Endothelial cell of umbilical vein (primary cell): ENCODE data around the gene TTI1. TPM values are rescaled to one million over a fixed set of nuclear protein-coding genes. Genes with fewer than 3 reads are reported as not detected.

ENCODE experiments used
- BruUV-seq: library from RNA; stranded (reverse); fragments of 400-500 nt; replicated peaks from 2 replicates; lab custom pipeline; 2021; lab: Mats Ljungman, UMichigan
- CTCF ChIA-PET: fragments of 300-600, 350-600 bp; sonication (Branson Sonifier 250); formaldehyde crosslinking; loops from one replicate; lab custom pipeline; 2021; ENCODE audit warnings: antibody characterized with exemption, inconsistent platforms; lab: Charles Lee
- POLR2A ChIA-PET: fragments of 300-600, 350-600 bp; sonication (Branson Sonifier 250); formaldehyde crosslinking; loops from one replicate; lab custom pipeline; 2021; ENCODE audit warnings: antibody characterized with exemption, inconsistent platforms; lab: Charles Lee
- DNase-seq: peaks from one replicate; pipeline ENCODE4 v3.0.0-alpha.2; 2011; ENCODE audit warnings: low read depth, low spot score
- FAIRE-seq: peaks from 2 replicates; lab custom pipeline; 2011; peaks lifted over from hg19 to GRCh38; lab: Jason Lieb, UNC
- H2AFZ ChIP-seq: 2 replicates; pipeline ENCODE4 v1.6.0; 2012; ENCODE audit warnings: low read depth, low read length, control low read depth, inconsistent platforms
- H3K27ac ChIP-seq: 2 replicates; pipeline ENCODE4 v1.5.1; 2011; ENCODE audit warnings: low read depth, mild to moderate bottlenecking, control low read depth, low read length, moderate library complexity; ENCODE audit not compliant: insufficient read depth
- H3K27me3 ChIP-seq, 2 experiments: 2 replicates each; pipeline versions ENCODE4 v1.6.0 to v1.6.1; 2011; ENCODE audit warnings: low read length in 2 of 2, mixed read lengths in 1 of 2; ENCODE audit not compliant: control insufficient read depth in 2 of 2, insufficient read depth in 2 of 2
- H3K36me3 ChIP-seq, 2 experiments: 2 replicates in 1 of 2; 3 replicates in 1 of 2; pipeline ENCODE4 v1.5.1; 2011; ENCODE audit warnings: low read length in 2 of 2, mild to moderate bottlenecking in 1 of 2, moderate library complexity in 1 of 2; ENCODE audit not compliant: control insufficient read depth in 2 of 2, insufficient read depth in 2 of 2; ENCODE audit errors: extremely low read depth in 1 of 2
- H3K4me1 ChIP-seq: 3 replicates; pipeline ENCODE4 v1.5.1; 2011; ENCODE audit warnings: mild to moderate bottlenecking, low read length; ENCODE audit not compliant: control insufficient read depth, insufficient read depth; ENCODE audit errors: extremely low read depth
- H3K4me2 ChIP-seq: 2 replicates; pipeline ENCODE4 v1.6.1; 2011; ENCODE audit warnings: low read length, control low read depth, mixed read lengths; ENCODE audit not compliant: insufficient read depth
- H3K4me3 ChIP-seq, 3 experiments: fragments of 200-600 bp in 1 of 3; sonication (generic), shearing (Covaris generic) in 1 of 3; replicated peaks in 1 of 3; 2 replicates each; pipeline ENCODE4 v1.5.1; 2011 to 2016; ENCODE audit warnings: control low read depth in 3 of 3, low read length in 3 of 3, mild to moderate bottlenecking in 2 of 3, inconsistent platforms in 1 of 3, low read depth in 1 of 3, moderate library complexity in 1 of 3; ENCODE audit not compliant: insufficient read depth in 1 of 3
- H3K79me2 ChIP-seq: 2 replicates; pipeline ENCODE4 v1.6.0; 2012; ENCODE audit warnings: low read length, inconsistent platforms; ENCODE audit not compliant: control insufficient read depth, insufficient read depth
- H3K9ac ChIP-seq: replicated peaks from 2 replicates; pipeline ENCODE3; 2011; ENCODE audit warnings: low read length, control low read depth; ENCODE audit not compliant: insufficient read depth; ENCODE audit errors: extremely low read depth
- H3K9me1 ChIP-seq: replicated peaks from 3 replicates; pipeline ENCODE4 v1.6.0; 2011; ENCODE audit warnings: mild to moderate bottlenecking, low read length; ENCODE audit not compliant: control insufficient read depth, insufficient read depth; ENCODE audit errors: extremely low read depth
- H3K9me3 ChIP-seq: replicated peaks from 2 replicates; pipeline ENCODE4 v1.5.1; 2012; ENCODE audit warnings: low read length, inconsistent platforms; ENCODE audit not compliant: control insufficient read depth, insufficient read depth
- H4K20me1 ChIP-seq: replicated peaks from 2 replicates; pipeline ENCODE3; 2011; ENCODE audit warnings: mild to moderate bottlenecking, low read length; ENCODE audit not compliant: control insufficient read depth, insufficient read depth; ENCODE audit errors: extremely low read depth
- CTCF ChIP-seq, 2 donors: IDR thresholded peaks; 1 replicate in 1 of 2; 2 replicates in 1 of 2; pipeline ENCODE4 v1.5.1; 2011; ENCODE audit warnings: low read length in 2 of 2, mild to moderate bottlenecking in 2 of 2, moderate library complexity in 2 of 2, control low read depth in 1 of 2, inconsistent platforms in 1 of 2, low read depth in 1 of 2; ENCODE audit not compliant: insufficient read depth in 1 of 2; ENCODE audit errors: extremely low read depth in 1 of 2
- EZH2 ChIP-seq: IDR thresholded peaks from 2 replicates; pipeline ENCODE4 v1.6.1; 2012; ENCODE audit warnings: borderline replicate concordance, low read depth, mild to moderate bottlenecking, moderate library complexity, low read length, inconsistent platforms; ENCODE audit not compliant: severe bottlenecking
- FOS ChIP-seq: IDR thresholded peaks from 2 replicates; pipeline ENCODE4 v1.6.1; 2011; ENCODE audit warnings: mild to moderate bottlenecking, low read length, moderate library complexity, borderline replicate concordance; ENCODE audit not compliant: insufficient read depth
- GATA2 ChIP-seq: IDR thresholded peaks from 2 replicates; pipeline ENCODE4 v1.7.0; 2011; ENCODE audit warnings: low read depth, mild to moderate bottlenecking, moderate library complexity, mixed read lengths, low read length; ENCODE audit not compliant: insufficient read length, insufficient read depth
- JUN ChIP-seq: IDR thresholded peaks from 2 replicates; pipeline ENCODE4 v1.6.1; 2011; ENCODE audit warnings: borderline replicate concordance, low read depth; ENCODE audit not compliant: insufficient read length, insufficient read depth
- MAX ChIP-seq: IDR thresholded peaks from 2 replicates; pipeline ENCODE4 v1.6.1; 2011; ENCODE audit not compliant: insufficient read depth, insufficient read length
- MYC ChIP-seq: IDR thresholded peaks from one replicate; pipeline ENCODE4 v1.6.1; 2011; ENCODE audit warnings: mild to moderate bottlenecking, low read depth, low read length
- POLR2A ChIP-seq: IDR thresholded peaks from 2 replicates; pipeline ENCODE4 v1.6.1; 2012; ENCODE audit warnings: low read depth, mild to moderate bottlenecking, control low read depth, low read length
- POLR2AphosphoS5 ChIP-seq: IDR thresholded peaks from 2 replicates; pipeline ENCODE4 v1.6.1; 2012; ENCODE audit warnings: low read depth, mild to moderate bottlenecking, control low read depth, low read length, moderate library complexity; ENCODE audit not compliant: insufficient read depth
- dilution Hi-C: fragments of 300-500 bp; cut with MboI; formaldehyde crosslinking; loops from one replicate; pipeline ENCODE4 v1.15.0; 2019; ENCODE audit warnings: low sequenced_read_pairs; ENCODE audit not compliant: extremely low pct_ligation_motif_present
- intact Hi-C: fragments of 100-400 bp; cut with micrococcal nuclease; formaldehyde crosslinking; loops from one replicate; pipeline ENCODE4 v1.10.0; 2022
- polyA plus RNA-seq, 4 experiments: library from polyadenylated mRNA; depleted of rRNA in 3 of 4; stranded (reverse) in 3 of 4; unstranded in 1 of 4; fragments of >200 nt; gene quantifications; 2 replicates each; pipeline versions ENCODE4 v1.2.1 to v1.2.3, GENCODE V29; 2011 to 2012; ENCODE audit warnings: missing spikeins in 1 of 4
- total RNA-seq: library from RNA; stranded (reverse); gene quantifications from 2 replicates; pipeline ENCODE4 v1.2.3, GENCODE V29; 2021

TTI1 gene
- total and polyA plus RNA-seq, 2 donors (not counting 3 experiments of a cell fraction or from before 2014, with no cell fraction given): 13.2 to 23.2 TPM

DNA sequence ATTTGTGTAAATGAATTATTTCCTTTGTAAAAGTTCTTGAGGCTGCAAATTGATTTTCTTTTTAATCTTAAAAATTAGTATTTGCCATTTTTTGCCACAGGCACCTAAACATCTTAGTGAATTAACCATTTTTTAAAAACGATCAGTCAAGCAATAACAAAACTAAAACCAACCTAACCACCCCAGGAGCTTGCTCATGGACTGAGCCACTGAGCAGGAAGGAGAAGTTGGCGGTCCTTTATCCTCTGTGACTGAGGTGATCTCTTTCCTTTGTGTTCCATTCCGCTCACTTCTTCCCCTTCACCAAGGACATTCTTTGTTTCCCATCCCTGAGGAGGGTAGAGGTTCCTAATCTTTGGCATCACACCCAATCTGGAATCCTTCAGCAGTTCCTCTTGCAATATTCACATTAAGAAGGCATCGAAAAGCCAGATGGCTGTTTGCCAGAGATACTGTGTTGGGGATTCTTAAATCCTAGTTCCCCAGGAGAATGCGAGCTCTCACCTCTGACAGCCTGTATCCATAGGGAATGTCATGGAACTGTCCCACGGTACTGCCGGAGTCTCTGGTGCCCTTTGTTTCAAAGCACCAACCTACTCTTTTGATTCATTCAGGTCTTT is 30.8 kb upstream of the TTI1 start:
- Histone ChIP-seq H4K20me1 (no peaks in the 10 kb centered on the region), H3K4me2 (no peak overlapping the region), H3K4me3 (no peak overlapping the region), H3K27ac (no peak overlapping the region), H3K79me2 (no peaks in the 10 kb centered on the region), H3K27me3 (no peaks in the 10 kb centered on the region), H3K9me1 (no peaks in the 10 kb centered on the region), H3K36me3 (peaks cover 15 to 21% of the 10 kb centered on the region in 2 experiments), H2AFZ (no peak overlapping the region), H3K9me3 (no peaks in the 10 kb centered on the region), H3K4me1 (no peaks in the 10 kb centered on the region), H3K9ac (no peak overlapping the region)
- TF ChIP-seq EZH2 (no peak), GATA2 (no peak), JUN (no peak), MAX (no peak), MYC (no peak), POLR2AphosphoS5 (no peak), FOS (no peak), POLR2A (no peak), CTCF (IDR thresholded peaks at IDR 0.05; ENCODE audit: extremely low read depth in 1 of 2, insufficient read depth in 1 of 2, low read depth in 1 of 2, low read length in 2 of 2) (no peak)
- POLR2A ChIA-PET: no interaction called here
- FAIRE-seq (no peak), DNase-seq (no peak)
- BruUV-seq: no TSS peak
- dilution Hi-C loops (no loop called here), intact Hi-C loops (no loop called here)
- CTCF ChIA-PET: interaction anchor here (0.9 to 4.0 kb wide), 4 partner anchors 9 to 500 kb away, joined by 3 to 17 read pairs (median 3); no protein-coding TSS in a partner anchor
